LNCAP (cell line): ENCODE measurements around the gene SCAF1.

Experiments
- TF ChIP-seq, protein P1 (sequence below): fragments of 450-650 bp; IDR thresholded peaks from 2 replicates; pipeline ENCODE4 v1.5.1; 2017; ENCODE audit warnings: mild to moderate bottlenecking

Gene SCAF1

DNA sequence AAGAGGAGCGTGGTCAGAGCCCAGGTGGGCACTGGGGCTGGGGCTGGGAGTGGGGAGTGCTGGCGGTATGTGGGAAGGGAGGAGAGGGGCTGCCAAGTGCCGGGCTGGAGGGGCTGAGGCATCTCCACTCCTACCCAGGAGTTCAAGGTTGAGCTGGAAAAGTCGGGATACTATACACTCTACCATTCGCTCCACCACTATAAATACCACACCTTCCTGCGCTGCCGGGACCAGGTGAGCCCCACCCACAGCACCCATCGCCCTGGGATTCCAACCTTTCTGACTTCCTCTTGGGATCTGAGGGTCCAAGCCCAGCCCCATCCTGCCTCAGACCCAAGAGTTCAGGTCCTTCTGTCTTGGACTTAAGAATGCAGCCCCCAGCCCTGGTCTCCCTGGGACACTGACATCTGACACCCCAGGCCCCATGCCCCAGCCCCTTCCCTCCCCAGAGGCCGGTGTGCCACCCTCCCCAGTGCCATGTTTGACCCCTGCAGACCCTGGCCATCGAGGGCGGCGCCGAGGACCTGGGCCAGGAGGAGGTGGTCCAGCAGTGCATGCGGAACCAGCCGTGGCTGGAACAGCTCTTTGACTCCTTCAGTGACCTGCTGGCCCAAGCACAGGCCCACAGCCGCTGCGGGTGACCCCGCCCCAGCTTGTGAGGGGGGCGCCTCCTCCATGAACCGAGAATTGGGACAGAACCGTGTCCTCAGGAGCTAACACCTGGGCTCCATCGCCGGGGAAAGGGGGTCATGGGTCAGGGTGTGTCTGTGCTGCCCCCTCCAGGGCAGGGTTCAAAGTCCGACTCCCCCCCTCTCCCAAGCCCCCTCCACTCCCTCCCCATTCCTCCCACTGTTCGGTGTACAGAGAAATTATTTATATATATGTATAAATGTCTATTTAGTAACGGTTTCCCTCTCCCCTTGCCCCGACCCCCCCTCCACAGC is 16.8 kb upstream of the SCAF1 start:
- TF ChIP-seq, protein P1, sequence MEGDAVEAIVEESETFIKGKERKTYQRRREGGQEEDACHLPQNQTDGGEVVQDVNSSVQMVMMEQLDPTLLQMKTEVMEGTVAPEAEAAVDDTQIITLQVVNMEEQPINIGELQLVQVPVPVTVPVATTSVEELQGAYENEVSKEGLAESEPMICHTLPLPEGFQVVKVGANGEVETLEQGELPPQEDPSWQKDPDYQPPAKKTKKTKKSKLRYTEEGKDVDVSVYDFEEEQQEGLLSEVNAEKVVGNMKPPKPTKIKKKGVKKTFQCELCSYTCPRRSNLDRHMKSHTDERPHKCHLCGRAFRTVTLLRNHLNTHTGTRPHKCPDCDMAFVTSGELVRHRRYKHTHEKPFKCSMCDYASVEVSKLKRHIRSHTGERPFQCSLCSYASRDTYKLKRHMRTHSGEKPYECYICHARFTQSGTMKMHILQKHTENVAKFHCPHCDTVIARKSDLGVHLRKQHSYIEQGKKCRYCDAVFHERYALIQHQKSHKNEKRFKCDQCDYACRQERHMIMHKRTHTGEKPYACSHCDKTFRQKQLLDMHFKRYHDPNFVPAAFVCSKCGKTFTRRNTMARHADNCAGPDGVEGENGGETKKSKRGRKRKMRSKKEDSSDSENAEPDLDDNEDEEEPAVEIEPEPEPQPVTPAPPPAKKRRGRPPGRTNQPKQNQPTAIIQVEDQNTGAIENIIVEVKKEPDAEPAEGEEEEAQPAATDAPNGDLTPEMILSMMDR, result no peak

DNA sequence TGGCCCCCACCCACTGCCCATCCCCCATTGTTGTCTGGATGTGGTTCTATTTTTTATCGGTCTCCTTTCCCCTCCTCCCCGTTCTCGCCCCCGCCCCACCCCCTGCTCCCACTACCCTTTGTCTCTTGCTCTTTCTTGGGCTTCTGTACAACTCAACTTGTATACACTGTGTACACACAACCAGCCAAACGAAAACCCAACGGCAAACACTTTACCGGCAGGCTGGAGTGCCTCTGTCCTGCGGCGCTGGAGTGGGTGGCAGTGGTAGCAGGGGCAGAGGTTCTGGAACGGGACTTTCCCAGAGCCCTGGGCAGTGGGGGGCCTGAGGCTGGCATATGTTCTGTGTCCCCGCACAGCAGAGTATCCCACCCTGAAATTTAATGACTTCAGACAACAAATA is 15.8 kb upstream of the SCAF1 start:
- TF ChIP-seq, protein P1, result no peak

DNA sequence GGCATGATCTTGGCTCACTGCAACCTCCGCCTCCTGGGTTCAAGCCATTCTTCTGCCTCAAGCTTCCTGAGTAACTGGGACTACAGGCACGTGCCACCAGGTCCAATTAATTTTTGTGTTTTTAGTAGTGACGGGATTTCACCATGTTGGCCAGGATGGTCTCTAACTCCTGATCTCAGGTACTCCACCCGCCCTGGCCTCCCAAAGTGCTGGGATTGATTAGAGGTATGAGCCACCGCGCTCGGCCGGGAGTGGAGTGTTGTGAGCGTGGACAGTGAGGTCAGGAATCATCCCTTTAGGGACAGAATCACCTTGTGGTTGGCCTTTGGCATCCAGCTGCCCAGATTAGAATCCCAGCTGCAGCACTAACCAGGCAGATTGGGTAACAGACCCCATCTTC is 12.3 kb upstream of the SCAF1 start:
- TF ChIP-seq, protein P1, result no peak

DNA sequence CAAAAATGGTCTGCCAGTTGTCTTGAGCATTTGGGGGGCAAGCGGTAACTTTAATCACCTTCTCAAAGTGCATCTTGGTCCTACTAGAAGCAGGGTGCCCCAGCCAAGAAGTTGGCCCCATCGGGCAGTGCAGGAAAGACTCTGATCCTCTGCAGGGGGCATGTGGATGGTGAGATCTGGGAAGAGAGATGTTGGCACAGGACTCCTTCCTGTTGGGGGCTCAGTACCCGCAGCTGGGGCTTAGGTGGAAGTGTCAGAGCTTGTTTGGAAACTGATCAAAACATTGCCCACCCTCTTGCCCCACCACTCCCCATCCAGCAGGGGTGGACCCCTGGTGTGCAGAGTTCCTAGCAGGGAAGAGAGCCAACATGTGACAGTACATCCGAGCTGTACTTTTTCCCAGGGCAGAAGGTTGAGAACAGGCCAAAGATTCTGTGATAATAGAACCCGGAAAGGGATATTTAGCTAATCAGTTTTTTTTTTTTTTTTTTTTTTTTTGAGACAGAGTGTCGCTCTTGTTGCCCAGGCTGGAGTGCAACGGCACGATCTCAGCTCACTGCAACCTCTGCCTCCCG is 10.9 kb upstream of the SCAF1 start:
- TF ChIP-seq, protein P1, result no peak

DNA sequence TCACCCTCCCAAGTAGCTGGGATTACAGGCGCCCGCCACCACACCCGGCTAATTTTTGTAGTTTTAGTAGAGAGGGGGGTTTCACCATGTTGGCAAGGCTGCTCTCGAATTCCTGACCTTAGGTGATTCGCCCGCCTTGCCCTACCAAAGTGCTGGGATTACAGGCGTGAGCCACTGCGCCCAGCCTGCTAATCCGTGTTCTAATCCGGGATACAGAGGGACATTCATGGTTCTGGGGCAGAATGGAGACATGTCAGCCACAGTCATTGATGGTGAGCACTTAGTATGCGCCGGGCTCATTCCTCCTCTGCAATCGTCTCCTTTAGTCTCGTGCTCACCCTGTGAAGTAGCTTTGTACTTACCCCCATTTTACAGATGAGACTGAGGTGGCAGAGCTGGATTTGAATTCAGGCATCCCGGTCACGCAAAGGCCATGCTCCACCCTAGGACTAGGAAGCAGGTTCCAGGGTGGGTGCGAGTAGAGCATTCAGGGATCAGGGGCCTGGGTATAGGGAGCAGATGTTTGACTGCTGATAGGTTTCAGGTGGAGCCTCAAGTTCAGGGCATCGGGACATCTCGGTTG is 10.3 kb upstream of the SCAF1 start:
- TF ChIP-seq, protein P1, result no peak

DNA sequence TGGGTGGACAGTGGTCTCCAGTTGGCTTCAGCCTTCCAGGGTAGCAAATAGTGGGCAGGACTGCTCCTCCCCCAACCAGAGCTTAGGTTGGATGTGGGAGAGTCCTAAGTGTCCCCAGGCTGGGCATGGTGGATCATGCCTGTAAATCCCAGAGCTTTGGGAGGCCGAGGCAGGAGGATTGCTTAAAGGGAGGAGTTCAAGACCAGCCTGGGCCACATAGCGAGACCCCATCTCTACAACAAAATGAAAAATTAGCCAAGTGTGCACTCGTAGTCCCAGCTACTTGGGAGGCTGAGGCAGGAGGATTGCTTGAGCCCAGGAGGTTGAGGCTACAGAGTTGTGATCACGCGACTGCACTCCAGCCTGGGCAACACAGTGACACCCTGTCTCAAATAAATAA is 9.4 kb upstream of the SCAF1 start:
- TF ChIP-seq, protein P1, result no peak

DNA sequence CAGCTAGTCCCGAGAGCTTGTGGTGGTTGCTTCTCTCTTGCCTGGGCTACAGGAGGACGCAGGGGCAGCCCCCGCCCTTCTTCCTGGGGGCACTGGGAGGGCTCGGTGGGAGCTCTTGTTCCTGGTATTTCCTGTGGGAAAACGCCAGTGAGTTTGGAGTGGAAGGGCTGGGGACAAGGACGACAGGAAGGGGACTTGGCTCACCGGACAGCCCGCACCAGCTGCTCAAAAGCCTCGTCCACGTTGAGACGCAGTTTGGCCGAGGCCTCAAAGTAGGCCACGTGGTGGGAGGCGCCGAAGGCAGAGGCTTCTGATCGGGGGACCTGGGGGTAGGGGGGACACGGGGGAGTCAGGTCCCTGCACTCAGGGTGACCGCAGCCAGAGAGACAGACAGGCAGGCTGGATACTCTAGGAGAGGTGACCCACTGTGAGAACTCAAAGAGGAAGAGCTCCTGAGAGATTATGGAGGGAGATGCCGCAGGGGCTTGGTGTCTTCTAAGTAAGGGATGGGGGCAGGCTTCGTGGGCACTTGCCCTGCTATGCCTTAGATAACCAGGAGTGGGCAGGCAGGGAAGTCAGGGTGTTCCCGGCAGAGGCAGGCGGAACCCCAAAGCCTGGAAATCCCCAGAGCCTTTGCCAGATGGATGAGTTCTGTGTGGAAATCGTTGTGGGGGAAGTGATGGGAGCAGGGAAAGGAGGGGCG is 6.3 kb upstream of the SCAF1 start:
- TF ChIP-seq, protein P1, result no peak
